Activated CD4-positive, alpha-beta memory T cell treated with anti-CD3 and anti-CD28 coated beads for 36 hours (primary cell): ENCODE data around the gene CLSTN2. TPM values are rescaled to one million over a fixed set of nuclear protein-coding genes. Genes with fewer than 3 reads are reported as not detected.

Experiments used
- CTCF ChIA-PET: fragments of 350-600 bp; sonication (Branson Sonifier 250); formaldehyde crosslinking; loops from one replicate; lab custom pipeline; 2021; ENCODE audit warnings: antibody characterized with exemption, inconsistent platforms; lab: Charles Lee
- POLR2A ChIA-PET: fragments of 350-600 bp; sonication (Branson Sonifier 250); formaldehyde crosslinking; loops from one replicate; lab custom pipeline; 2021; ENCODE audit warnings: antibody characterized with exemption; lab: Charles Lee
- DNase-seq: peaks from one replicate; pipeline ENCODE4 v3.0.0-alpha.2; 2020
- H3K27ac Mint-ChIP-seq: one replicate; pipeline ENCODE4 v1.8.0; 2021; ENCODE audit warnings: mixed read lengths
- H3K27me3 Mint-ChIP-seq: one replicate; pipeline ENCODE4 v1.8.0; 2021; ENCODE audit warnings: mixed read lengths
- H3K36me3 Mint-ChIP-seq: one replicate; pipeline ENCODE4 v1.8.0; 2021; ENCODE audit warnings: mixed read lengths
- H3K4me1 Mint-ChIP-seq: one replicate; pipeline ENCODE4 v1.8.0; 2021; ENCODE audit warnings: low read depth, mixed read lengths
- H3K4me3 Mint-ChIP-seq: one replicate; pipeline ENCODE4 v1.8.0; 2021; ENCODE audit warnings: mild to moderate bottlenecking, mixed read lengths
- H3K9me3 Mint-ChIP-seq: one replicate; pipeline ENCODE4 v1.8.0; 2021; ENCODE audit warnings: mixed read lengths
- intact Hi-C: fragments of 100-400 bp; cut with micrococcal nuclease; formaldehyde crosslinking; loops from one replicate; pipeline ENCODE4 v1.15.1; 2023
- total RNA-seq, 2 experiments: library from RNA; stranded (reverse); gene quantifications; one replicate each; pipeline ENCODE4 v1.2.3, GENCODE V29; 2021

Gene CLSTN2
- total RNA-seq, 2 experiments from 2014 or later = not detected

- Mint-ChIP-seq H3K27ac (no peak overlapping the region), H3K4me3 (no peak overlapping the region), H3K9me3 (no peaks in the 10 kb centered on the region), H3K4me1 (no peaks in the 10 kb centered on the region), H3K27me3 (no peaks in the 10 kb centered on the region), H3K36me3 (no peaks in the 10 kb centered on the region)
- intact Hi-C loops = no loop called here
- CTCF ChIA-PET = no interaction called here
- no peak for DNase-seq
- POLR2A ChIA-PET = no interaction called here
Observed at GRCh38 chr3:140368223-140368811, 433.3 kb downstream of the CLSTN2 start.

GRCh38 chr3:140370686-140371085 is 435.7 kb downstream of the CLSTN2 start:
- ChIA-PET CTCF (no interaction called here), POLR2A (no interaction called here)
- Mint-ChIP-seq H3K9me3 (no peaks in the 10 kb centered on the region), H3K4me1 (peaks cover 2% of the 10 kb centered on the region), H3K36me3 (no peaks in the 10 kb centered on the region), H3K27me3 (no peaks in the 10 kb centered on the region), H3K27ac (no peak overlapping the region), H3K4me3 (no peak overlapping the region)
- intact Hi-C loops = no loop called here
- DNase-seq = no peak

DNA sequence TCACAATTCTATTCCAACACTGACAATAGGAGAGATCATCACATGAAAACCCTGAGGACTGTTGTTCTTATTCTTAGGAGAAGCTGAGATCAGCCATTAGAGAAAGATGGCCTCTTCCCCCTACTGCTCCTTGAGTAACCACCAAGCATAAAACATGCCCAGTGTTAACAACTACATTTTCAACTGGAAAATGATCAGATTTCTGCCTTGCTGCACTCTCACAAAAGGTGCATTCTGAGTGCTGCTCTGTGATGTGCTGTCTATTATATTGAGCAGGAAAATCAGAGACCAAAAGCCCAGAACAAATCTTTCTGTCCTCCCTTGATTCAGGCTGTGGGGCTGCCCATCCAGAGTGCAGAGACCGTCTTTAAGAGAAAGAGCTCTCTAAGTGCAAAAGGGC is 438.2 kb downstream of the CLSTN2 start:
- H3K27ac Mint-ChIP-seq = no peak overlapping the region
- ChIA-PET POLR2A (no interaction called here), CTCF (no interaction called here)
- no peaks in the 10 kb centered on the region for H3K36me3 Mint-ChIP-seq
- H3K4me1 Mint-ChIP-seq = peaks cover 2% of the 10 kb centered on the region
- DNase-seq = no peak
- no peaks in the 10 kb centered on the region for H3K9me3 Mint-ChIP-seq
- intact Hi-C loops = no loop called here
- no peak overlapping the region for H3K4me3 Mint-ChIP-seq
- H3K27me3 Mint-ChIP-seq = no peaks in the 10 kb centered on the region

DNA sequence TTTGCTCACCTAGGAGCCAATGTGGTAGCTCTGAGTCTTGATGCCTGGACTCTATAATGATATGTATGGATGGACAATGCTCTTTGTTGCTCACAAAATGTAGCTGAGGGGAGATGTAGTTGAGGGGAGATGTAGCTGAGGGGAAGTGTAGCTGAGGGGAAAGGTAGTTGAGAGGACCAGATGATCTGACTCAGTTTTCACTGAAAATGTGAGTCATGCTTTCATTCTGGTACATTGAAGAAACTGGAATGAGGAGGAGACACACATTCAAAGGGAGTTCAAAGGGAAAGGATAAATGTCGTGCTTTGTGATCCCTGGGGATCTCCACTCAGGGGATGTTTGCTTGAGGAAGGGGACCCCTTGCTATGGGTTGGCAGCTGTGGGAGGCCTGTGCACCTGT is 440.0 kb downstream of the CLSTN2 start:
- CTCF ChIA-PET = no interaction called here
- Mint-ChIP-seq H3K36me3 (no peaks in the 10 kb centered on the region), H3K4me1 (peaks cover 2% of the 10 kb centered on the region), H3K27ac (no peak overlapping the region), H3K27me3 (no peaks in the 10 kb centered on the region), H3K9me3 (no peaks in the 10 kb centered on the region), H3K4me3 (no peak overlapping the region)
- POLR2A ChIA-PET = no interaction called here
- intact Hi-C loops = no loop called here
- DNase-seq = no peak

DNA sequence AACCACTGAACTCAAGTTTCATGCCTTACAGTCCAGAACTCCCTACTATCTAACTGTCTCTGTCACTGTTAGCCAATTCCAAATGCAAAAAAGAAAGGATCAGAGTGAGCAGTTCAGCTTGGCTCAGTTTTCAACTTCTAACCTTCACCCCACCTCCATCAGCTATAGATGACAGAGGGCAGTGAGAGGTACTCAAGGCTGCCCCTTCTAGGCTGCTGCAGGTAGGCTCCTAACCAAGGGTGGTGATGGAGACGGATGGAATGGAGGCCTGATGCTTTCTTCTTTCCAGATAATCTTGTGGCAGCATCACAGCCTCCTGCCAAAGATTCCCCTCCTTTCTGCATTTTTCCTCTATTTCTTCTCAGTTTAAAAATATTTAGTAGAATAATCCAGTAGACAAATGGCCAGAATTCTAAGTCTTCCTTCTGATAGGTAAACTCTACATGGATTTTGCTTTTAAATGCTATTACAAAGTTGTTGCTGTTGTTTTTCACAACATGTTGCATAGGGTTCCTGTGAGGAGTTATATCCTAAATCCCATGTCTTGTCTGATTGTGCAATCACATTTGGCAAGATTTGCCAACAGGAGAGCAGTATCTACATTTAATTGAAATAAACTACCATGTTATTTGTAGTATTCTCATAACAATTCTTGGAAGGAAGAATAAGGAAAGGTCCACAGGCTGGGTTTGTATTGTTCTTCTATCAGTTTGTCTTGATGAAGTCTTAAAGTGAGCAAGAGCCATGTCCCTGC is 441.3 kb downstream of the CLSTN2 start:
- ChIA-PET POLR2A (no interaction called here), CTCF (no interaction called here)
- no peaks in the 10 kb centered on the region for H3K27me3 Mint-ChIP-seq
- no peak for DNase-seq
- intact Hi-C loops = no loop called here
- no peaks in the 10 kb centered on the region for H3K36me3 Mint-ChIP-seq
- no peaks in the 10 kb centered on the region for H3K9me3 Mint-ChIP-seq
- no peak overlapping the region for H3K27ac Mint-ChIP-seq
- no peak overlapping the region for H3K4me3 Mint-ChIP-seq
- H3K4me1 Mint-ChIP-seq = peaks cover 2% of the 10 kb centered on the region

- Mint-ChIP-seq H3K4me1 (peaks cover 2% of the 10 kb centered on the region), H3K27ac (no peak overlapping the region), H3K36me3 (no peaks in the 10 kb centered on the region), H3K27me3 (no peaks in the 10 kb centered on the region), H3K4me3 (no peak overlapping the region), H3K9me3 (no peaks in the 10 kb centered on the region)
- ChIA-PET CTCF (no interaction called here), POLR2A (no interaction called here)
- no peak for DNase-seq
- intact Hi-C loops = no loop called here
Observed at GRCh38 chr3:140377644-140378043, 442.7 kb downstream of the CLSTN2 start.

GRCh38 chr3:140378571-140379340 is 443.8 kb downstream of the CLSTN2 start:
- POLR2A ChIA-PET = no interaction called here
- DNase-seq = no peak

GRCh38 chr3:140384028-140384771 is 449.2 kb downstream of the CLSTN2 start:
- H3K9me3 Mint-ChIP-seq = no peaks in the 10 kb centered on the region

More at GRCh38 chr3:140378571-140379340, 443.8 kb downstream of the CLSTN2 start:
- intact Hi-C loops = no loop called here
- Mint-ChIP-seq H3K36me3 (no peaks in the 10 kb centered on the region), H3K27me3 (no peaks in the 10 kb centered on the region), H3K9me3 (no peaks in the 10 kb centered on the region), H3K4me3 (no peak overlapping the region), H3K4me1 (peaks cover 2% of the 10 kb centered on the region), H3K27ac (no peak overlapping the region)
- CTCF ChIA-PET = no interaction called here

GRCh38 chr3:140384876-140385275 is 449.9 kb downstream of the CLSTN2 start:
- Mint-ChIP-seq H3K27me3 (no peaks in the 10 kb centered on the region), H3K4me1 (no peaks in the 10 kb centered on the region), H3K36me3 (no peaks in the 10 kb centered on the region), H3K4me3 (no peak overlapping the region), H3K27ac (no peak overlapping the region), H3K9me3 (no peaks in the 10 kb centered on the region)
- ChIA-PET POLR2A (no interaction called here), CTCF (no interaction called here)
- no peak for DNase-seq
- intact Hi-C loops = no loop called here

More at GRCh38 chr3:140384028-140384771, 449.2 kb downstream of the CLSTN2 start:
- H3K27ac Mint-ChIP-seq = no peak overlapping the region
- no peak overlapping the region for H3K4me3 Mint-ChIP-seq
- CTCF ChIA-PET = no interaction called here
- POLR2A ChIA-PET = no interaction called here
- no peaks in the 10 kb centered on the region for H3K27me3 Mint-ChIP-seq
- DNase-seq = no peak
- H3K4me1 Mint-ChIP-seq = no peaks in the 10 kb centered on the region
- intact Hi-C loops = no loop called here
- H3K36me3 Mint-ChIP-seq = no peaks in the 10 kb centered on the region

GRCh38 chr3:140386357-140387100 is 451.5 kb downstream of the CLSTN2 start:
- CTCF ChIA-PET = no interaction called here
- no peaks in the 10 kb centered on the region for H3K4me1 Mint-ChIP-seq
- DNase-seq = no peak
- H3K36me3 Mint-ChIP-seq = no peaks in the 10 kb centered on the region
- H3K4me3 Mint-ChIP-seq = no peak overlapping the region
- H3K9me3 Mint-ChIP-seq = no peaks in the 10 kb centered on the region
- H3K27ac Mint-ChIP-seq = no peak overlapping the region
- intact Hi-C loops = no loop called here
- POLR2A ChIA-PET = no interaction called here
- no peaks in the 10 kb centered on the region for H3K27me3 Mint-ChIP-seq

- Mint-ChIP-seq H3K27ac (no peak overlapping the region), H3K9me3 (no peaks in the 10 kb centered on the region), H3K4me1 (no peaks in the 10 kb centered on the region), H3K4me3 (no peak overlapping the region), H3K36me3 (no peaks in the 10 kb centered on the region), H3K27me3 (no peaks in the 10 kb centered on the region)
- intact Hi-C loops = no loop called here
- CTCF ChIA-PET = no interaction called here
- DNase-seq = no peak
- POLR2A ChIA-PET = no interaction called here
Observed at GRCh38 chr3:140387244-140387643, 452.3 kb downstream of the CLSTN2 start.
